Measurements from ENCODE around the gene FRAT1.

The FRAT1 gene

DNA sequence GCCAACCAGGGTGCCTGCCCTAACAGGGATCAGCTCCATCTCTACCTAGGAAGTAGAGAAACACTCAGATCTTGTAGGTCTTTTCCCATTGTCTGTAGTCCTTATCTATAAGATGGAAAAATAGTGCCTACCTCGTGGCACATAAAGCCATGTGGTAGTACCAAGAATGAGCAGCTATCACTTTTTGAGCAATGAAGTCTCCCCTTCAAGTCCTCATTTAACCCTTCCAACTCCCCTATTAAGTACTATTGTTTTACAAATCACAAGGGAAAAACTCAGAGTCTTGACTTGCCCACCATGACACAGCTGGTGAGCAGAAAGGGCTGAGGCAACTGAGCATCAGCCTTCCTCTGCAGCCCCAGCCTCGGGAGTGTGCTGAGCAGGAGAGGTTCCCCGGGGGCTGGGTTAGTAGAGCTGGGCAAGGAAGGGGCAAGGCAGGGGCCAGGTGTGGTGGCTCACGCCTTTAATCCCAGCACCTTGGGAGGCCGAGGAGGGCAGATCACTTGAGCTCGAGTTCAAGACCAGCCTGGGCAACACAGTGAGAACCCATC lies 12.2 kb downstream of the FRAT1 start:
- TF ChIP-seq, protein P1, sequence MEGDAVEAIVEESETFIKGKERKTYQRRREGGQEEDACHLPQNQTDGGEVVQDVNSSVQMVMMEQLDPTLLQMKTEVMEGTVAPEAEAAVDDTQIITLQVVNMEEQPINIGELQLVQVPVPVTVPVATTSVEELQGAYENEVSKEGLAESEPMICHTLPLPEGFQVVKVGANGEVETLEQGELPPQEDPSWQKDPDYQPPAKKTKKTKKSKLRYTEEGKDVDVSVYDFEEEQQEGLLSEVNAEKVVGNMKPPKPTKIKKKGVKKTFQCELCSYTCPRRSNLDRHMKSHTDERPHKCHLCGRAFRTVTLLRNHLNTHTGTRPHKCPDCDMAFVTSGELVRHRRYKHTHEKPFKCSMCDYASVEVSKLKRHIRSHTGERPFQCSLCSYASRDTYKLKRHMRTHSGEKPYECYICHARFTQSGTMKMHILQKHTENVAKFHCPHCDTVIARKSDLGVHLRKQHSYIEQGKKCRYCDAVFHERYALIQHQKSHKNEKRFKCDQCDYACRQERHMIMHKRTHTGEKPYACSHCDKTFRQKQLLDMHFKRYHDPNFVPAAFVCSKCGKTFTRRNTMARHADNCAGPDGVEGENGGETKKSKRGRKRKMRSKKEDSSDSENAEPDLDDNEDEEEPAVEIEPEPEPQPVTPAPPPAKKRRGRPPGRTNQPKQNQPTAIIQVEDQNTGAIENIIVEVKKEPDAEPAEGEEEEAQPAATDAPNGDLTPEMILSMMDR (IDR thresholded peaks at IDR 0.05; ENCODE audit: low read depth, low read length): no peak
- DNase-seq (ENCODE audit: extremely low read depth, low read depth): no peak

DNA sequence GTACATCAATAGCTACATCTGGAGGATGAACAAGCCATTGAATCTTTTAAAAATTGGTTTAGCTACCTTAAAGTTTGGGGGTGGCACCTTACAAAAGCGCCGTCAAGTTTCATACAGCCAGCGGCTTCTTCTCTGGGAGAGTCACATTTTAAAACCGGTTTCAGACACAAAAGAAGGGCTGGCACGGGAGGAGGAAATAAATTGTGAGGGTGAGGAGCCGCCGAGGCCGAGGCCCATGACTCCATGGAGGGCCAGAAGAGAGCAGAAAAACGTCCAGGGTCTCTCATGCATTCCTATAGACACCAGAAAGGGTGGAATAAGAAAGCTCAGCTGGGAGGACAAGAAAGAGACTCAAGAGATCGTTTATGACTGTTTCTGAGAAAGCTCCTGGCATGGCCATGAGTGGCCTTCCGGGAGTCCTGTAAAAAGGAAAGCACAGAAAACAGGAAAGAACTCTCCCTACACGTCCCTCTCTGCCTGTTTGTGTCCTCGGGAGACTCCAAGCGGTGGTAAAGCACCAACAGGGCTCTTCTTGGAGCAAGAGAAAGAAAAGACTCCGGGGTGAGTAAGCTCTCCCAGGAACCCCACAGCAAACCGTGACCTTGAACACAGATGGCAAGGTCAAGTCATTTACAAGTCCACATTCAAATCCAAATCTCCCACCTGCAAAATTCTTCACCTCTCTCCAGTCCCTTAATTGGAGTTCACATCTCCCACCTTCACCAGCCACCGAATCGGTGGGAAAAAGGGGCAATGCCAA lies 13.7 kb downstream of the FRAT1 start:
- DNase-seq (ENCODE audit: extremely low read depth, low read depth): peak; percentile 52
- TF ChIP-seq, protein P1 (IDR thresholded peaks at IDR 0.05; ENCODE audit: low read depth, low read length): peak; percentile 57

DNA sequence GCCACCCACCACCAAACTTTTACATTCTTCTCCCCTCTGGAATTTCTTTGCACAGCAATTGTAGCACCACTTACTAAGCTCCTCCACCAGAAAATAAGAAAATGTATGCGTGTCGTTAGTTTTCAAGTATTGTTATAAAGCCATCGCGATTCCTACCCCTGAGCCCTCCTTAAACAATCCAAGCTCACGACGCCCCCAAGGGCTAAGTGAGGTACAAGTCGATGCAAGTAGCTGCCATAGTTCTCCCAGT lies 14.2 kb downstream of the FRAT1 start:
- no peak for DNase-seq (ENCODE audit: extremely low read depth, low read depth)

DNA sequence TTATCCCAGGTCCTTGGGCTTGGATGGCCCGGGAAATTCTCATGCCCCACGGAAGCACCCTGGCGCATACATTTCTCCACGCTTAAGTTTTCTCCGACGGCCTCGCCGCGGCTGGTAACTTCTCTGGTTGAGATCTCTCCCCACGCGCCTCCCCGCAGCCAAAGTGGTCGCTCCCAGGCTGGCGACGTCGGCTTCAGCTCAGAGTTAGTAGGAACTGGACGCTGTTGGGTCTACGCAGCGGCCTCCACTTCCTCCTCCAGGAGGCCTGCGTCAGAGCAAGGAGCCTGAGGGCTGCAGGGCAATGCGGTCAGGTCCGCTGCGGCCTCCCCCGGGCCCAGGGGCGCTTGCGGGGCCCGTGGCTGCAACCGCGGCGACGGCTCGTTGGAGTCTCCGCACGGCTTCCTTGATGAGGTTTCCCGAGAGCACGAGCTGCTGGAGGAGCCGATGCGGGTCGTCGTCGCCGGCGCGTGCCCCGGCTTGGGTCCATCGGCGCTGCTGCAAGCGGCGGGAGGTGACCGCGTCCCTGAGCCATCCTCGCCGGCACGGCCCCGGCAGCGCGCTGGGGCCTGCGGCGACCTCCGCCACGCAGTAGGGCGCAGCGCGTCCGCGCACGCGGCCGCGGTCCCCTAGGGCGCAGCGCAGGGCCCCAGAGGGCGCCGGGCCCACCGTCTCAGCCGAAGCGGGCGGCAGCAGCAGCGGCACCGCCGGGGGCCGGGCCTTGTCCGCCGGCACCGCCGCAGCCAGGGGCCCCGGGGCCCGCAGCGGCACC lies 14.7 kb downstream of the FRAT1 start:
- TF ChIP-seq, protein P1 (IDR thresholded peaks at IDR 0.05; ENCODE audit: low read depth, low read length): no peak
- DNase-seq (ENCODE audit: extremely low read depth, low read depth): no peak

More for the DNA sequence above, 14.2 kb downstream of the FRAT1 start:
- TF ChIP-seq, protein P1 (IDR thresholded peaks at IDR 0.05; ENCODE audit: low read depth, low read length): no peak; the same call in 1 of the 2 replicates

DNA sequence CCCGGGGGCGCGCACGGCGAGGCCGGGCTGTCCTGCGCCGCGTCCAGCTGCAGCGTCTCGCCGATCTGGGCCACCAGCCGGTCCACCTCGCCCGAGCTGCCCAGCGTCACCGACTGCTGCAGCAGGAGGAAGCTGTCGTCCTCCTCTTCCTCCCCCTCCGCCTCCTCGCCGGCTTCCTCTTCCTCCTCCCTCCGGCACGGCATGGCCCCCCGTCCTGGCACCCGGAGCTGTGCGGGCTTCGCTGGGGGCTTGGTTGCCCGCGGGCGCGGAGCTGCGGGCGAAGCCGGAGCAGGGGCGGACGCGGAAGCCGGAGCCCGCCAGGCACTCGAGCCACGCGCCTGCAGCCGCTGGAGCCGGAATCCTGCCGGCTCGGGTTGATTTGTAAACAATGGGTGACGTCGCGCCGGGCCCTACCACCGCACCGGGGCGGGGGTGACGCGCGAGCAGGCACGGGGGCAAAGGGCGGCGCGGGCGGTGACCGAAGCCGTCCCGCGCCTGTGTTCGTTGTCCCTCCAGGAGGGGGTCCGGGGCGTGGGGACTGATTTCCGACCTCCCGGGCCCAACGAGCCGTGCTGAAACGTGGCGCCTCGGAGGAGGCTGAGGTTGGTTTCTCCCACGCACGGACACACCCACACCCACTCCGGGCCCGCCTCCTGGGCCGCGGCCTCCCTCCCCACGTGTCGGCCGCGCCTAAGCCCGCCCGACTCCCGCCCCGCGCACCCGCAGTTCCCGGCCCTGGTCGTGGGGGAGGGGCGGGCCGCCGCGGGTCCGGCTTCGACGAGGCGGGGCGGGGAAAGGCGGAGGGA lies 15.5 kb downstream of the FRAT1 start, which contains the start of gene FRAT2:
TSS of gene FRAT2 (minus strand) at position 360 of the 806 bp plus-strand sequence. CDS start at position 203, 157 bp downstream.
- TF ChIP-seq, protein P1 (IDR thresholded peaks at IDR 0.05; ENCODE audit: low read depth, low read length): no peak
- DNase-seq (ENCODE audit: extremely low read depth, low read depth): peak; percentile 87

DNA sequence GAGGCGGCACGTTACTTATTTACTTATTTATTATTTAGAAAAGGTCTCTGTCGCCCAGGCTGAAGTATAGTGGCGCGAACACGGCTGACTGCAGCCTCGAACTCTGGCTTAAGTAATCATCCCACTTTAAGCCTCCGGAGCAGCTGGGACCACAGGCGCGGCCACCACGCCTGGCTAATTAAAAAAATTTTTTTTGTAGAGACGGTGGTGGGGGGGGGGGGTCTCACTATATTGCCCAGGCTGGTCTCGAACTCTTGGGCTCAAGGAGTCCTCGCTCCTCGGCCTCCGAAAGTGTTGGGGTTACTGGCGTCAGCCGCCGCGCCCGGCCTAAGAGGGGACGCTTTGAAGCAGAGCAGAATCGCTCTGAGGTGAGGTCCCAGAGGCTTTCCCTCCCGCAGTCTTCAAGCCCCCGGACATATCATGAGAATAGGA lies 16.1 kb downstream of the FRAT1 start:
- no peak for DNase-seq (ENCODE audit: extremely low read depth, low read depth)
- TF ChIP-seq, protein P1 (IDR thresholded peaks at IDR 0.05; ENCODE audit: low read depth, low read length): no peak
